Measurements from ENCODE around the gene FHIP1A. TPM values are rescaled to one million over a fixed set of nuclear protein-coding genes. Genes with fewer than 3 reads are reported as not detected.
A peak's percentile ranks its signal among the peaks of the same experiment; 100 is the strongest.

Gene FHIP1A
- total and polyA plus RNA-seq, 2 of the 8 experiments (the other 6 are each of a cell fraction or from before 2014, with no cell fraction given), result 17.9 to 75.2 TPM

- peak overlapping the region; percentile 92; the same call in 1 of the 2 replicates for H3K27ac ChIP-seq (ENCODE audit: low read depth, low read length)
- 32% methylated on average over 26 of the region's 29 CpGs; no CpG with 5 or more reads in 1 of the 2 experiments for WGBS, 2 experiments (ENCODE audit: extremely low coverage in 1 of 2, insufficient coverage in 1 of 2, insufficient read length in 1 of 2, insufficient replicate concordance in 2 of 2, low coverage in 1 of 2, low lambda C conversion rate in 2 of 2, missing lambda C conversion rate in 1 of 2)
- TF ChIP-seq KDM1A (IDR thresholded peaks at IDR 0.05; ENCODE audit: borderline replicate concordance, low read length), result no peak
- TF ChIP-seq BACH1 (IDR thresholded peaks at IDR 0.05; ENCODE audit: low read length), result no peak
- no peak for TF ChIP-seq SP1 (IDR thresholded peaks at IDR 0.05; ENCODE audit: low read depth, low read length)
- TF ChIP-seq CEBPB (IDR thresholded peaks at IDR 0.05; ENCODE audit: low read depth, low read length), result no peak
- peak; percentile 22; the same call in 1 of the 2 replicates for TF ChIP-seq TAF1 (IDR thresholded peaks at IDR 0.05; ENCODE audit: low read depth, low read length)
- TF ChIP-seq SIN3A (conservative IDR thresholded peaks at IDR 0.05 in 1 of 2, IDR thresholded peaks at IDR 0.05 in 1 of 2; ENCODE audit: low read depth in 1 of 2, low read length in 2 of 2), result 0 out of 4 replicates have a peak, but pooled peaks of 1 of the 2 experiments have one; percentile 31
- TF ChIP-seq CTBP2 (IDR thresholded peaks at IDR 0.05; ENCODE audit: borderline replicate concordance, insufficient read depth, insufficient read length, low read length), result no peak
- no peak for TF ChIP-seq SP4 (IDR thresholded peaks at IDR 0.05; ENCODE audit: low read length)
- no peak for TF ChIP-seq KDM5A (IDR thresholded peaks at IDR 0.05; ENCODE audit: low read length)
- no peak for TF ChIP-seq EZH2 (IDR thresholded peaks at IDR 0.05; ENCODE audit: low read depth, low read length, severe bottlenecking)
These were observed 1.3 kb upstream of the FHIP1A start for GRCh38 chr4:151407466-151408379.

More at GRCh38 chr4:151407466-151408379, 1.3 kb upstream of the FHIP1A start:
- Histone ChIP-seq H3K27me3 (replicated peaks in 1 of 4; ENCODE audit: control insufficient read depth in 3 of 4, extremely low read depth in 1 of 4, insufficient read depth in 3 of 4, low read length in 3 of 4) (no peaks in the 10 kb centered on the region), H4K91ac (replicated peaks; ENCODE audit: insufficient read length, low read length) (peak overlapping the region; percentile 18), H3K56ac (replicated peaks; ENCODE audit: insufficient read length, low read depth, low read length) (no peak overlapping the region), H3K23me2 (ENCODE audit: low read depth, low read length) (peaks cover 15% of the 10 kb centered on the region), H2BK15ac (ENCODE audit: low read length) (peak overlapping the region; percentile 81; the same call in 1 of the 2 replicates), H3K4me2 (ENCODE audit: insufficient read depth in 1 of 2, low read depth in 2 of 2, low read length in 2 of 2) (peak overlapping the region; percentile 86 to 100), H3K4ac (replicated peaks; ENCODE audit: insufficient read length, low read depth, low read length) (no peak overlapping the region), H2BK120ac (replicated peaks; ENCODE audit: low read depth, low read length) (no peak overlapping the region), H3K23ac (ENCODE audit: insufficient read length) (no peak overlapping the region), H3K79me2 (ENCODE audit: control insufficient read depth in 1 of 2, insufficient read depth in 2 of 2, low read length in 2 of 2) (peaks cover 0 to 29% of the 10 kb centered on the region in 2 experiments; a peak in 2 of 4 replicates), H3K18ac (ENCODE audit: extremely low read depth, low read length) (peak overlapping the region; percentile 80), H2BK12ac (ENCODE audit: low read depth, low read length) (peak overlapping the region; percentile 82), H2AFZ (ENCODE audit: low read length) (peak overlapping the region; percentile 93), H3K4me3 (ENCODE audit: extremely low read depth in 1 of 4, insufficient read depth in 2 of 4, low read depth in 3 of 4, low read length in 4 of 4) (peak overlapping the region; percentile 36 to 76 (median 72)), H3K36me3 (ENCODE audit: control insufficient read depth in 2 of 4, insufficient read depth in 4 of 4, low read length in 3 of 4) (no peaks in the 10 kb centered on the region; a peak in 2 of 8 replicates), H4K5ac (ENCODE audit: insufficient read length, low read depth, low read length) (no peak overlapping the region), H3K4me1 (replicated peaks in 1 of 4; ENCODE audit: control insufficient read depth in 3 of 4, insufficient read depth in 4 of 4, low read length in 3 of 4) (peaks cover 3 to 15% (median 6%) of the 10 kb centered on the region in 4 experiments; a peak in 6 of 7 replicates), H3K14ac (ENCODE audit: insufficient read length) (no peak overlapping the region), H3K79me1 (ENCODE audit: low read depth, low read length) (peaks cover 4% of the 10 kb centered on the region), H2AK5ac (ENCODE audit: low read depth, low read length) (0 out of 2 replicates have a peak overlapping the region, but pooled peaks have one; percentile 54), H2BK5ac (ENCODE audit: low read depth, low read length) (peak overlapping the region; percentile 88; the same call in 1 of the 2 replicates), H3K9ac (replicated peaks in 1 of 4; ENCODE audit: extremely low read depth in 1 of 4, low read depth in 3 of 4, low read length in 3 of 4) (peak overlapping the region; percentile 43 to 85 (median 62)), H2BK20ac (ENCODE audit: low read length) (peak overlapping the region; percentile 49), H4K20me1 (replicated peaks in 1 of 2; ENCODE audit: control insufficient read depth in 1 of 2, insufficient read depth in 2 of 2, low read length in 2 of 2) (peaks cover 0 to 2% of the 10 kb centered on the region in 2 experiments), H3K9me3 (ENCODE audit: insufficient read depth in 2 of 2, low read depth in 1 of 2, low read length in 1 of 2) (no peaks in the 10 kb centered on the region), H4K8ac (ENCODE audit: extremely low read depth, insufficient read depth, low read length) (peak overlapping the region; percentile 91; the same call in 1 of the 2 replicates)
- FAIRE-seq (no peak), DNase-seq (ENCODE audit: low read depth in 1 of 2, low spot score in 2 of 2) (peak in 1 of 2 experiments; percentile 65)
- ChIA-PET POLR2A (ENCODE audit: partially characterized antibody) (interaction anchor here (0.8 to 2.9 kb wide), 13 partner anchors 9 to 91 kb away, joined by 3 to 15 read pairs (median 4); partner anchors contain the start of gene SH3D19), CTCF (ENCODE audit: partially characterized antibody) (interaction anchor here (0.8 to 1.2 kb wide), 3 partner anchors 82 to 132 kb away, joined by 3 read pairs; partner anchors contain the start of gene PRSS48)

Data from H1 (cell line).